ENCODE data around the gene PELI1. TPM values are rescaled to one million over a fixed set of nuclear protein-coding genes. Genes with fewer than 3 reads are reported as not detected.

The PELI1 gene
- total and polyA plus RNA-seq, 4 donors: 21.9 to 45.4 (median 39.0) TPM

GRCh38 chr2:64162516-64162915, 18.3 kb upstream of the PELI1 start:
- H3K36me3 ChIP-seq (ENCODE audit: control insufficient read depth, insufficient read depth, low read length): no peaks in the 10 kb centered on the region
- DNase-seq (ENCODE audit: low read depth in 4 of 6, low spot score in 6 of 6): no peak
- WGBS (ENCODE audit: insufficient coverage): no CpG with 5 or more reads among the region's 1 CpG
- H3K4me3 ChIP-seq (ENCODE audit: low read depth, low read length): no peak overlapping the region
- H3K4me1 ChIP-seq (ENCODE audit: control insufficient read depth, insufficient read depth, low read length): no peaks in the 10 kb centered on the region
- no peaks in the 10 kb centered on the region for H3K27me3 ChIP-seq (ENCODE audit: control insufficient read depth, insufficient read depth, low read length)
- no peak overlapping the region for H3K27ac ChIP-seq (ENCODE audit: low read depth, low read length)
- no peaks in the 10 kb centered on the region for H3K9me3 ChIP-seq (ENCODE audit: control insufficient read depth, insufficient read depth, low read length)

GRCh38 chr2:64157792-64158191, 13.6 kb upstream of the PELI1 start:
- DNase-seq (ENCODE audit: low read depth in 4 of 6, low spot score in 6 of 6): peak in 1 of 6 donors; percentile 29
- no peaks in the 10 kb centered on the region for H3K9me3 ChIP-seq (ENCODE audit: control insufficient read depth, insufficient read depth, low read length)

GRCh38 chr2:64153811-64154210, 9.6 kb upstream of the PELI1 start:
- Histone ChIP-seq H3K9me3 (ENCODE audit: control insufficient read depth, insufficient read depth, low read length) (no peaks in the 10 kb centered on the region), H3K4me1 (ENCODE audit: control insufficient read depth, insufficient read depth, low read length) (no peaks in the 10 kb centered on the region), H3K27ac (ENCODE audit: low read depth, low read length) (no peak overlapping the region), H3K4me3 (ENCODE audit: low read depth, low read length) (no peak overlapping the region), H3K36me3 (ENCODE audit: control insufficient read depth, insufficient read depth, low read length) (no peaks in the 10 kb centered on the region), H3K27me3 (ENCODE audit: control insufficient read depth, insufficient read depth, low read length) (no peaks in the 10 kb centered on the region)
- WGBS (ENCODE audit: insufficient coverage): 80% methylated on average over 2 of the region's 4 CpGs
- no peak for DNase-seq (ENCODE audit: low read depth in 4 of 6, low spot score in 6 of 6)

More at GRCh38 chr2:64157792-64158191, 13.6 kb upstream of the PELI1 start:
- Histone ChIP-seq H3K36me3 (ENCODE audit: control insufficient read depth, insufficient read depth, low read length) (no peaks in the 10 kb centered on the region), H3K4me1 (ENCODE audit: control insufficient read depth, insufficient read depth, low read length) (no peaks in the 10 kb centered on the region), H3K4me3 (ENCODE audit: low read depth, low read length) (no peak overlapping the region), H3K27me3 (ENCODE audit: control insufficient read depth, insufficient read depth, low read length) (no peaks in the 10 kb centered on the region), H3K27ac (ENCODE audit: low read depth, low read length) (no peak overlapping the region)

- no peaks in the 10 kb centered on the region for H3K9me3 ChIP-seq (ENCODE audit: control insufficient read depth, insufficient read depth, low read length)
- WGBS (ENCODE audit: insufficient coverage): 92% methylated on average over 1 of the region's 1 CpG
- H3K27me3 ChIP-seq (ENCODE audit: control insufficient read depth, insufficient read depth, low read length): no peaks in the 10 kb centered on the region
- no peaks in the 10 kb centered on the region for H3K4me1 ChIP-seq (ENCODE audit: control insufficient read depth, insufficient read depth, low read length)
- no peak overlapping the region for H3K27ac ChIP-seq (ENCODE audit: low read depth, low read length)
- no peaks in the 10 kb centered on the region for H3K36me3 ChIP-seq (ENCODE audit: control insufficient read depth, insufficient read depth, low read length)
- no peak for DNase-seq (ENCODE audit: low read depth in 4 of 6, low spot score in 6 of 6)
- no peak overlapping the region for H3K4me3 ChIP-seq (ENCODE audit: low read depth, low read length)
Observed at GRCh38 chr2:64151476-64151875, 7.3 kb upstream of the PELI1 start.

- DNase-seq (ENCODE audit: low read depth in 4 of 6, low spot score in 6 of 6): no peak
- Histone ChIP-seq H3K27ac (ENCODE audit: low read depth, low read length) (no peak overlapping the region), H3K36me3 (ENCODE audit: control insufficient read depth, insufficient read depth, low read length) (no peaks in the 10 kb centered on the region), H3K9me3 (ENCODE audit: control insufficient read depth, insufficient read depth, low read length) (no peaks in the 10 kb centered on the region), H3K4me1 (ENCODE audit: control insufficient read depth, insufficient read depth, low read length) (no peaks in the 10 kb centered on the region), H3K27me3 (ENCODE audit: control insufficient read depth, insufficient read depth, low read length) (no peaks in the 10 kb centered on the region), H3K4me3 (ENCODE audit: low read depth, low read length) (no peak overlapping the region)
- WGBS (ENCODE audit: insufficient coverage): 82% methylated on average over 1 of the region's 1 CpG
Observed at GRCh38 chr2:64145714-64146113, 1.5 kb upstream of the PELI1 start.

- Histone ChIP-seq H3K4me1 (ENCODE audit: control insufficient read depth, insufficient read depth, low read length) (no peaks in the 10 kb centered on the region), H3K27me3 (ENCODE audit: control insufficient read depth, insufficient read depth, low read length) (no peaks in the 10 kb centered on the region), H3K27ac (ENCODE audit: low read depth, low read length) (peak overlapping the region; percentile 81), H3K9me3 (ENCODE audit: control insufficient read depth, insufficient read depth, low read length) (no peaks in the 10 kb centered on the region), H3K4me3 (ENCODE audit: low read depth, low read length) (no peak overlapping the region), H3K36me3 (ENCODE audit: control insufficient read depth, insufficient read depth, low read length) (no peaks in the 10 kb centered on the region)
- no peak for DNase-seq (ENCODE audit: low read depth in 4 of 6, low spot score in 6 of 6)
- WGBS (ENCODE audit: insufficient coverage): no CpG with 5 or more reads among the region's 7 CpGs
Observed at GRCh38 chr2:64145119-64145518, 899 bp upstream of the PELI1 start.

GRCh38 chr2:64143169-64144056, 807 bp downstream of the PELI1 start:
- 0% methylated on average over 51 of the region's 69 CpGs for WGBS (ENCODE audit: insufficient coverage)
- no peaks in the 10 kb centered on the region for H3K36me3 ChIP-seq (ENCODE audit: control insufficient read depth, insufficient read depth, low read length)
- H3K27me3 ChIP-seq (ENCODE audit: control insufficient read depth, insufficient read depth, low read length): no peaks in the 10 kb centered on the region
- peaks cover 5% of the 10 kb centered on the region for H3K4me1 ChIP-seq (ENCODE audit: control insufficient read depth, insufficient read depth, low read length)
- peak in 5 of 6 donors; percentile 10 to 75 (median 35) for DNase-seq (ENCODE audit: low read depth in 4 of 6, low spot score in 6 of 6)
- H3K27ac ChIP-seq (ENCODE audit: low read depth, low read length): peak overlapping the region; percentile 91
- H3K4me3 ChIP-seq (ENCODE audit: low read depth, low read length): peak overlapping the region; percentile 81
- H3K9me3 ChIP-seq (ENCODE audit: control insufficient read depth, insufficient read depth, low read length): no peaks in the 10 kb centered on the region

- peak overlapping the region; percentile 91 for H3K27ac ChIP-seq (ENCODE audit: low read depth, low read length)
- no CpG with 5 or more reads among the region's 3 CpGs for WGBS (ENCODE audit: insufficient coverage)
- DNase-seq (ENCODE audit: low read depth in 4 of 6, low spot score in 6 of 6): no peak
- H3K36me3 ChIP-seq (ENCODE audit: control insufficient read depth, insufficient read depth, low read length): no peaks in the 10 kb centered on the region
- H3K4me3 ChIP-seq (ENCODE audit: low read depth, low read length): peak overlapping the region; percentile 81
- H3K4me1 ChIP-seq (ENCODE audit: control insufficient read depth, insufficient read depth, low read length): peaks cover 7% of the 10 kb centered on the region
- H3K9me3 ChIP-seq (ENCODE audit: control insufficient read depth, insufficient read depth, low read length): no peaks in the 10 kb centered on the region
- no peaks in the 10 kb centered on the region for H3K27me3 ChIP-seq (ENCODE audit: control insufficient read depth, insufficient read depth, low read length)
Observed at GRCh38 chr2:64142741-64143168, 1.5 kb downstream of the PELI1 start.

GRCh38 chr2:64141674-64142405, 2.4 kb downstream of the PELI1 start:
- Histone ChIP-seq H3K4me1 (ENCODE audit: control insufficient read depth, insufficient read depth, low read length) (peaks cover 7% of the 10 kb centered on the region), H3K4me3 (ENCODE audit: low read depth, low read length) (peak overlapping the region; percentile 81), H3K27ac (ENCODE audit: low read depth, low read length) (peak overlapping the region; percentile 20), H3K27me3 (ENCODE audit: control insufficient read depth, insufficient read depth, low read length) (no peaks in the 10 kb centered on the region), H3K36me3 (ENCODE audit: control insufficient read depth, insufficient read depth, low read length) (no peaks in the 10 kb centered on the region), H3K9me3 (ENCODE audit: control insufficient read depth, insufficient read depth, low read length) (no peaks in the 10 kb centered on the region)
- peak in 2 of 6 donors; percentile 22 to 47 for DNase-seq (ENCODE audit: low read depth in 4 of 6, low spot score in 6 of 6)
- WGBS (ENCODE audit: insufficient coverage): 0% methylated on average over 1 of the region's 2 CpGs

Data from spinal cord (tissue), 10 donors.